H1 (cell line): ENCODE measurements around the gene RAB11FIP3. TPM values are rescaled to one million over a fixed set of nuclear protein-coding genes. Genes with fewer than 3 reads are reported as not detected.

Experiments used
- CTCF ChIA-PET: fragments of 300-600 bp; sonication (Branson Sonifier 250); formaldehyde crosslinking; loops from one replicate; lab custom pipeline; 2021; ENCODE audit not compliant: partially characterized antibody; lab: Charles Lee
- POLR2A ChIA-PET: fragments of 300-600 bp; sonication (Branson Sonifier 250); formaldehyde crosslinking; loops from one replicate; lab custom pipeline; 2021; ENCODE audit warnings: inconsistent platforms; ENCODE audit not compliant: partially characterized antibody; lab: Charles Lee
- DNase-seq, 2 experiments: peaks; one replicate each; pipeline versions ENCODE4 v3.0.0 to v3.0.0-alpha.2; 2010 to 2022; ENCODE audit warnings: low spot score in 2 of 2, low read depth in 1 of 2, mixed read lengths in 1 of 2
- FAIRE-seq: peaks from 2 replicates; lab custom pipeline; 2011; peaks lifted over from hg19 to GRCh38; lab: Jason Lieb, UNC
- H2AFZ ChIP-seq: 2 replicates; pipeline ENCODE4 v1.8.1; 2012; ENCODE audit warnings: low read length, inconsistent platforms
- H2AK5ac ChIP-seq: 2 replicates; pipeline ENCODE4 v1.6.1; 2013; ENCODE audit warnings: low read depth, low read length
- H2BK120ac ChIP-seq: replicated peaks from 2 replicates; pipeline ENCODE3; 2013; ENCODE audit warnings: low read depth, low read length, inconsistent platforms
- H2BK12ac ChIP-seq: 2 replicates; pipeline ENCODE4 v1.6.1; 2013; ENCODE audit warnings: low read depth, low read length
- H2BK15ac ChIP-seq: 2 replicates; pipeline ENCODE4 v1.6.1; 2013; ENCODE audit warnings: low read length
- H2BK20ac ChIP-seq: 2 replicates; pipeline ENCODE4 v1.6.1; 2013; ENCODE audit warnings: low read length
- H2BK5ac ChIP-seq: 2 replicates; pipeline ENCODE4 v1.6.1; 2013; ENCODE audit warnings: low read depth, low read length
- H3K14ac ChIP-seq: 2 replicates; pipeline ENCODE4 v1.6.1; 2013; ENCODE audit warnings: inconsistent platforms; ENCODE audit not compliant: insufficient read length
- H3K18ac ChIP-seq: 2 replicates; pipeline ENCODE4 v1.6.1; 2013; ENCODE audit warnings: low read length; ENCODE audit errors: extremely low read depth
- H3K23ac ChIP-seq: 2 replicates; pipeline ENCODE4 v1.6.1; 2013; ENCODE audit warnings: inconsistent platforms; ENCODE audit not compliant: insufficient read length
- H3K23me2 ChIP-seq: 2 replicates; pipeline ENCODE4 v1.6.1; 2013; ENCODE audit warnings: low read depth, low read length
- H3K27ac ChIP-seq: 2 replicates; pipeline ENCODE4 v1.6.1; 2011; ENCODE audit warnings: low read depth, low read length, inconsistent platforms
- H3K27me3 ChIP-seq, 4 experiments: replicated peaks in 1 of 4; 1 replicate in 1 of 4; 2 replicates in 3 of 4; pipeline versions ENCODE4 v1.6.1 to v1.8.1; 2011 to 2013; ENCODE audit warnings: low read length in 3 of 4, mild to moderate bottlenecking in 3 of 4, inconsistent platforms in 2 of 4, mixed read lengths in 2 of 4, moderate library complexity in 1 of 4; ENCODE audit not compliant: control insufficient read depth in 3 of 4, insufficient read depth in 3 of 4; ENCODE audit errors: extremely low read depth in 1 of 4
- H3K36me3 ChIP-seq, 4 experiments: 2 replicates each; pipeline versions ENCODE4 v1.6.1 to v1.8.1; 2011 to 2013; ENCODE audit warnings: mild to moderate bottlenecking in 4 of 4, low read length in 3 of 4, moderate library complexity in 2 of 4, control low read depth in 1 of 4, inconsistent platforms in 1 of 4; ENCODE audit not compliant: insufficient read depth in 4 of 4, control insufficient read depth in 2 of 4
- H3K4ac ChIP-seq: replicated peaks from 2 replicates; pipeline ENCODE3; 2013; ENCODE audit warnings: low read length, low read depth, mixed read lengths, inconsistent platforms; ENCODE audit not compliant: insufficient read length
- H3K4me1 ChIP-seq, 4 experiments: replicated peaks in 1 of 4; 1 replicate in 1 of 4; 2 replicates in 3 of 4; pipeline versions ENCODE4 v1.6.1 to v1.8.1; 2011 to 2013; ENCODE audit warnings: low read length in 3 of 4, inconsistent platforms in 2 of 4, mixed read lengths in 1 of 4; ENCODE audit not compliant: insufficient read depth in 4 of 4, control insufficient read depth in 3 of 4
- H3K4me2 ChIP-seq, 2 experiments: 2 replicates each; pipeline versions ENCODE4 v1.6.1 to v1.8.1; 2011 to 2013; ENCODE audit warnings: low read depth in 2 of 2, low read length in 2 of 2, control low read depth in 1 of 2, inconsistent platforms in 1 of 2, mild to moderate bottlenecking in 1 of 2; ENCODE audit not compliant: insufficient read depth in 1 of 2
- H3K4me3 ChIP-seq, 4 experiments: fragments of 200-600, 300-600 bp in 1 of 4; sonication (generic), shearing (Covaris generic), sonication (Bioruptor Twin) in 1 of 4; 2 replicates each; pipeline versions ENCODE4 v1.5.1 to v1.8.1; 2011 to 2016; ENCODE audit warnings: low read length in 4 of 4, low read depth in 3 of 4, control low read depth in 2 of 4, inconsistent platforms in 2 of 4, mild to moderate bottlenecking in 2 of 4, mixed read lengths in 1 of 4, moderate library complexity in 1 of 4; ENCODE audit not compliant: insufficient read depth in 2 of 4; ENCODE audit errors: extremely low read depth in 1 of 4
- H3K56ac ChIP-seq: replicated peaks from 2 replicates; pipeline ENCODE3; 2013; ENCODE audit warnings: low read depth, mild to moderate bottlenecking, mixed read lengths, low read length, inconsistent platforms; ENCODE audit not compliant: insufficient read length
- H3K79me1 ChIP-seq: 2 replicates; pipeline ENCODE4 v1.6.1; 2013; ENCODE audit warnings: low read depth, low read length, control low read depth
- H3K79me2 ChIP-seq, 2 experiments: 2 replicates each; pipeline versions ENCODE4 v1.6.1 to v1.8.1; 2012 to 2013; ENCODE audit warnings: low read length in 2 of 2, mild to moderate bottlenecking in 2 of 2, inconsistent platforms in 1 of 2; ENCODE audit not compliant: insufficient read depth in 2 of 2, control insufficient read depth in 1 of 2
- H3K9ac ChIP-seq, 4 experiments: replicated peaks in 1 of 4; 1 replicate in 1 of 4; 2 replicates in 3 of 4; pipeline versions ENCODE4 v1.6.1 to v1.8.1; 2011 to 2013; ENCODE audit warnings: low read depth in 3 of 4, low read length in 3 of 4, control low read depth in 2 of 4, mild to moderate bottlenecking in 2 of 4, moderate library complexity in 2 of 4, inconsistent platforms in 1 of 4; ENCODE audit errors: extremely low read depth in 1 of 4
- H3K9me3 ChIP-seq, 2 experiments: 2 replicates each; pipeline versions ENCODE4 v1.6.1 to v1.8.1; 2012 to 2013; ENCODE audit warnings: mild to moderate bottlenecking in 2 of 2, moderate library complexity in 2 of 2, control low read depth in 1 of 2, inconsistent platforms in 1 of 2, low read depth in 1 of 2, low read length in 1 of 2, mixed read lengths in 1 of 2; ENCODE audit not compliant: insufficient read depth in 2 of 2
- H4K20me1 ChIP-seq, 2 experiments: replicated peaks in 1 of 2; 2 replicates each; pipeline versions ENCODE3 to v1.8.1; 2011 to 2013; ENCODE audit warnings: inconsistent platforms in 2 of 2, low read length in 2 of 2, mild to moderate bottlenecking in 1 of 2; ENCODE audit not compliant: insufficient read depth in 2 of 2, control insufficient read depth in 1 of 2
- H4K5ac ChIP-seq: 2 replicates; pipeline ENCODE4 v1.6.1; 2013; ENCODE audit warnings: low read length, low read depth, mixed read lengths, inconsistent platforms; ENCODE audit not compliant: insufficient read length
- H4K8ac ChIP-seq: 2 replicates; pipeline ENCODE4 v1.8.0; 2013; ENCODE audit warnings: mild to moderate bottlenecking, moderate library complexity, low read length, inconsistent platforms; ENCODE audit not compliant: insufficient read depth; ENCODE audit errors: extremely low read depth
- H4K91ac ChIP-seq: replicated peaks from 2 replicates; pipeline ENCODE3; 2013; ENCODE audit warnings: low read length, mixed read lengths, inconsistent platforms; ENCODE audit not compliant: insufficient read length
- ASH2L ChIP-seq: fragments of 200-600, 300-600 bp; sonication (generic); IDR thresholded peaks from one replicate; pipeline ENCODE4 v1.7.1; 2017; ENCODE audit warnings: low read length
- ATF3 ChIP-seq: IDR thresholded peaks from 2 replicates; pipeline ENCODE4 v1.6.1; 2011; ENCODE audit warnings: low read depth, mild to moderate bottlenecking, low read length; ENCODE audit not compliant: insufficient read depth
- CHD2 ChIP-seq: IDR thresholded peaks from 2 replicates; pipeline ENCODE4 v1.6.1; 2012; ENCODE audit warnings: low read length, improper control_type of control experiment
- EGR1 ChIP-seq: IDR thresholded peaks from 2 replicates; pipeline ENCODE4 v1.6.1; 2011; ENCODE audit warnings: low read depth, low read length, borderline replicate concordance
- GTF2F1 ChIP-seq: IDR thresholded peaks from 2 replicates; pipeline ENCODE4 v1.6.1; 2012; ENCODE audit warnings: low read depth, low read length, improper control_type of control experiment, borderline replicate concordance
- JUN ChIP-seq: IDR thresholded peaks from 2 replicates; pipeline ENCODE4 v1.6.1; 2011; ENCODE audit warnings: low read depth, mild to moderate bottlenecking, improper control_type of control experiment, low read length
- MAFK ChIP-seq: IDR thresholded peaks from 2 replicates; pipeline ENCODE4 v1.6.1; 2012; ENCODE audit warnings: low read depth, mild to moderate bottlenecking, improper control_type of control experiment, low read length
- NANOG ChIP-seq: IDR thresholded peaks from 2 replicates; pipeline ENCODE4 v1.6.1; 2011; ENCODE audit warnings: low read length, low read depth, mild to moderate bottlenecking, inconsistent platforms; ENCODE audit not compliant: insufficient read depth, poor library complexity, severe bottlenecking
- RNF2 ChIP-seq: fragments of 200-900, 300-1000 bp; sonication (generic); IDR thresholded peaks from 2 replicates; pipeline ENCODE4 v1.7.1; 2016; ENCODE audit warnings: borderline replicate concordance, low read depth, mild to moderate bottlenecking, antibody characterized with exemption, low read length; ENCODE audit not compliant: poor library complexity, severe bottlenecking; ENCODE audit errors: missing control alignments
- ZNF274 ChIP-seq: IDR thresholded peaks from 2 replicates; pipeline ENCODE4 v1.7.0; 2012; ENCODE audit warnings: low read length, borderline replicate concordance; ENCODE audit errors: extremely low read depth
- WGBS, 2 experiments: shearing (Covaris generic) in 1 of 2; methylation state at CpG; one replicate each; pipeline versions ENCODE4 v1.1.6 to v1.1.7; 2013 to 2015; ENCODE audit warnings: low lambda C conversion rate in 2 of 2, mixed read lengths in 2 of 2, inconsistent platforms in 1 of 2, low coverage in 1 of 2, missing lambda C conversion rate in 1 of 2; ENCODE audit not compliant: insufficient replicate concordance in 2 of 2, insufficient coverage in 1 of 2, insufficient read length in 1 of 2; ENCODE audit errors: extremely low coverage in 1 of 2, missing lambda C conversion rate in 1 of 2; 5-methylcytosine and 5-hydroxymethylcytosine counted together
- polyA plus RNA-seq, 7 experiments: library from polyadenylated mRNA; depleted of rRNA in 3 of 7; stranded (reverse) in 5 of 7; unstranded in 2 of 7; fragments of >200 nt in 5 of 7; fragments of 200-250 nt in 2 of 7; gene quantifications; 1 replicate in 5 of 7; 2 replicates in 1 of 7; 4 replicates in 1 of 7; pipeline versions ENCODE4 v1.2.1 to v1.2.3, GENCODE V29; 2011 to 2013; ENCODE audit warnings: missing spikeins in 2 of 7, mixed read lengths in 2 of 7
- total RNA-seq: library from RNA; stranded (reverse); fragmentation: NEBNext Ultra II Directional; extraction: Animal tissue kit (Norgen Biotek cat#: 25700); gene quantifications from 2 replicates; pipeline ENCODE4 v1.2.1, GENCODE V29; 2021

Gene RAB11FIP3
- total and polyA plus RNA-seq, 2 of the 8 experiments (the other 6 are each of a cell fraction or from before 2014, with no cell fraction given), result 9.3 to 35.2 TPM

- H2BK12ac ChIP-seq, result no peak overlapping the region
- ChIA-PET POLR2A (interaction anchor here (0.6 to 1.1 kb wide), 2 partner anchors 11 to 111 kb away, joined by 3 to 4 read pairs; no protein-coding TSS in a partner anchor), CTCF (interaction anchor here (0.8 to 1.6 kb wide), 2 partner anchors 24 to 114 kb away, joined by 3 to 4 read pairs; partner anchors contain the start of gene DECR2)
- peaks cover 5 to 19% (median 10%) of the 10 kb centered on the region in 4 experiments for H3K4me1 ChIP-seq
- no peak overlapping the region for H3K14ac ChIP-seq
- DNase-seq, result no peak
- H3K23me2 ChIP-seq, result peaks cover 5% of the 10 kb centered on the region; the same call in 1 of the 2 replicates
- H3K4me2 ChIP-seq, result no peak overlapping the region
- 92% methylated on average over 20 of the region's 42 CpGs; no CpG with 5 or more reads in 1 of the 2 experiments for WGBS, 2 experiments
- no peak overlapping the region for H3K4me3 ChIP-seq
- no peak overlapping the region for H2BK120ac ChIP-seq
- H3K79me1 ChIP-seq, result peaks cover 4% of the 10 kb centered on the region; the same call in 1 of the 2 replicates
- H2AFZ ChIP-seq, result no peak overlapping the region
- no peak overlapping the region for H2BK20ac ChIP-seq
- H3K18ac ChIP-seq, result no peak overlapping the region
- H3K56ac ChIP-seq, result no peak overlapping the region
- H3K4ac ChIP-seq, result no peak overlapping the region
- peaks cover 0 to 24% of the 10 kb centered on the region in 2 experiments; a peak in 2 of 4 replicates for H3K79me2 ChIP-seq
- H3K27ac ChIP-seq, result no peak overlapping the region
- no peak for FAIRE-seq
- H3K36me3 ChIP-seq, result peaks cover 17 to 48% (median 24%) of the 10 kb centered on the region in 4 experiments
- H2BK15ac ChIP-seq, result no peak overlapping the region
- H3K23ac ChIP-seq, result no peak overlapping the region
- H2BK5ac ChIP-seq, result no peak overlapping the region
- H3K27me3 ChIP-seq, result peaks cover 0 to 3% (median under 1%) of the 10 kb centered on the region in 4 experiments; a peak in 1 of 7 replicates
- no peak overlapping the region for H4K5ac ChIP-seq
- H2AK5ac ChIP-seq, result no peak overlapping the region
- H4K8ac ChIP-seq, result no peak overlapping the region
- H4K91ac ChIP-seq, result no peak overlapping the region
- no peak overlapping the region for H3K9ac ChIP-seq
- H4K20me1 ChIP-seq, result peaks cover 16 to 39% of the 10 kb centered on the region in 2 experiments
- no peaks in the 10 kb centered on the region for H3K9me3 ChIP-seq
- TF ChIP-seq MAFK (no peak), ASH2L (no peak), NANOG (no peak), EGR1 (no peak), GTF2F1 (no peak), CHD2 (no peak), ZNF274 (no peak), ATF3 (no peak), RNF2 (no peak), JUN (no peak)
These were observed 48.0 kb upstream of the RAB11FIP3 start for GRCh38 chr16:377419-377951.
